IPS DF 6.9 (cell line): ENCODE measurements around the gene VIPR1.

ENCODE experiments used
- DNase-seq: peaks from one replicate; pipeline ENCODE4 v3.0.0-alpha.2; 2013; ENCODE audit warnings: low read depth, low spot score
- H3K27ac ChIP-seq: one replicate; pipeline ENCODE4 v1.5.1; 2013; ENCODE audit warnings: low read length, control low read depth
- H3K27me3 ChIP-seq: 2 replicates; pipeline ENCODE4 v1.6.1; 2013; ENCODE audit warnings: mild to moderate bottlenecking, low read length; ENCODE audit not compliant: control insufficient read depth, insufficient read depth
- H3K36me3 ChIP-seq: 2 replicates; pipeline ENCODE4 v1.6.1; 2013; ENCODE audit warnings: low read length; ENCODE audit not compliant: control insufficient read depth, insufficient read depth
- H3K4me1 ChIP-seq: 2 replicates; pipeline ENCODE4 v1.6.1; 2013; ENCODE audit warnings: low read length; ENCODE audit not compliant: control insufficient read depth, insufficient read depth
- H3K4me3 ChIP-seq: 2 replicates; pipeline ENCODE4 v1.5.1; 2013; ENCODE audit warnings: mild to moderate bottlenecking, low read length
- H3K9me3 ChIP-seq: 2 replicates; pipeline ENCODE4 v1.6.1; 2013; ENCODE audit warnings: low read length, inconsistent platforms; ENCODE audit not compliant: control insufficient read depth, insufficient read depth
- WGBS: extraction: QIAGEN DNeasy Blood & Tissue Kit; methylation state at CpG from one replicate; pipeline ENCODE4 v1.1.7; 2013; ENCODE audit warnings: mixed read lengths, missing lambda C conversion rate; ENCODE audit not compliant: insufficient read length, insufficient coverage; 5-methylcytosine and 5-hydroxymethylcytosine counted together

The VIPR1 gene

DNA sequence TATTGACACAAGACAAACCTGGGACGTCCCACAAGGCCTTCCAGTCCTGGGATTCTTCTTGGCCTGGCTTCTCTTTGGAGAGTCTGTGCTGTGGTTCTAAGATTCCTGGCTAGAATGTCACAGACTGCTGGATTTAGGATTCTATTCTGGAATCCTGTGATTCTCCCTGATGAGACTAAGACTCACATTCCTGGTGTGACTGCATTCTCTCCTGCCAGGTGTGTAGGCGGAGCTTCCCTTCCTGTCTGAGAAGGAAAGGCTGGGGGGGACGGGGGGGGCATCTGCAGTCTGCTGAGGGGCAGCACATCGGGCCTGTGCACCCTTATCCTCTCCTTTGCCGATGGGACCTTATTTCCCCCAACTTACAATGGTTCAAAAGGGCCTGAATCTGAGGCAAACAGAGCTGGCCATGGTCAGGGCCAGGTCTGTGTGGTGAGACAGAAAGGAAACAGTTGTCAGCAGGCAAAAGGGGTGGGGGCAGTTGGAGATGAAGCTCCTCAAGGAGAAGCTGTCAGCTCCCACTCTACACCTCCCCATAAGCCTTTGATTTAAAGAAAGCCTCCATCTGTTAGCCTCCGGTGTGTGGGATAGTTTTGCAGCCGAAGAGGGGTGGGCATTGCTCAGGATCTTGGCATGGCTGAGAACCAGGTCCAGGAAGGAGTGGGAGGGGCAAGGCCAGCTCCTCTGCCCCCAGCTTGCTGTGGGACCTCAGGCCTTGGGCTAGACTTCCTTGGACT, 30.9 kb downstream of the VIPR1 start:
- DNase-seq: no peak
- no peak overlapping the region for H3K4me3 ChIP-seq
- no CpG with 5 or more reads among the region's 7 CpGs for WGBS
- peaks cover 7% of the 10 kb centered on the region for H3K4me1 ChIP-seq
- no peaks in the 10 kb centered on the region for H3K36me3 ChIP-seq
- no peak overlapping the region for H3K27ac ChIP-seq
- no peaks in the 10 kb centered on the region for H3K9me3 ChIP-seq
- H3K27me3 ChIP-seq: no peaks in the 10 kb centered on the region

DNA sequence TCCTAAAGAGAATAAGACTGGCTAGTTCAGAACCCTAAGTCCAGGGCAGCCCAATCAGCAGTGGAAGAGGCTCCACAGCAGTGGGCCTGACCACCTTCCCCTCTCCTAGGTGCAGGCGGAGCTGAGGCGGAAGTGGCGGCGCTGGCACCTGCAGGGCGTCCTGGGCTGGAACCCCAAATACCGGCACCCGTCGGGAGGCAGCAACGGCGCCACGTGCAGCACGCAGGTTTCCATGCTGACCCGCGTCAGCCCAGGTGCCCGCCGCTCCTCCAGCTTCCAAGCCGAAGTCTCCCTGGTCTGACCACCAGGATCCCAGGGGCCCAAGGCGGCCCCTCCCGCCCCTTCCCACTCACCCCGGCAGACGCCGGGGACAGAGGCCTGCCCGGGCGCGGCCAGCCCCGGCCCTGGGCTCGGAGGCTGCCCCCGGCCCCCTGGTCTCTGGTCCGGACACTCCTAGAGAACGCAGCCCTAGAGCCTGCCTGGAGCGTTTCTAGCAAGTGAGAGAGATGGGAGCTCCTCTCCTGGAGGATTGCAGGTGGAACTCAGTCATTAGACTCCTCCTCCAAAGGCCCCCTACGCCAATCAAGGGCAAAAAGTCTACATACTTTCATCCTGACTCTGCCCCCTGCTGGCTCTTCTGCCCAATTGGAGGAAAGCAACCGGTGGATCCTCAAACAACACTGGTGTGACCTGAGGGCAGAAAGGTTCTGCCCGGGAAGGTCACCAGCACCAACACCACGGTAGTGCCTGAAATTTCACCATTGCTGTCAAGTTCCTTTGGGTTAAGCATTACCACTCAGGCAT, 33.7 kb downstream of the VIPR1 start:
- Histone ChIP-seq H3K9me3 (no peaks in the 10 kb centered on the region), H3K27ac (no peak overlapping the region), H3K4me1 (peaks cover 7% of the 10 kb centered on the region), H3K4me3 (no peak overlapping the region), H3K27me3 (no peaks in the 10 kb centered on the region), H3K36me3 (no peaks in the 10 kb centered on the region)
- DNase-seq: peak; percentile 55
- no CpG with 5 or more reads among the region's 35 CpGs for WGBS

DNA sequence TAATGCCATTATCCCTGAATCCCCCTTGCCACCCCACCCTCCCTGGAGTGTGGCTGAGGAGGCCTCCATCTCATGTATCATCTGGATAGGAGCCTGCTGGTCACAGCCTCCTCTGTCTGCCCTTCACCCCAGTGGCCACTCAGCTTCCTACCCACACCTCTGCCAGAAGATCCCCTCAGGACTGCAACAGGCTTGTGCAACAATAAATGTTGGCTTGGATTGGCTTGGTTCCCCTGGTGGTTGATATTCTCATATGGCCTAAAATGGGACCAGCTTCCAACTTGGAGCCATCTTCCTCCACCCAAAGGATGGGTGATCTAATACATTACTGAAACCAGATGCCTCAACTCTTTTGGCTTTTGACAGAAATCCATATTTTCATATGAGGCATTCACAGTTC, 34.9 kb downstream of the VIPR1 start:
- Histone ChIP-seq H3K9me3 (no peaks in the 10 kb centered on the region), H3K27me3 (no peaks in the 10 kb centered on the region), H3K4me3 (no peak overlapping the region), H3K4me1 (peaks cover 7% of the 10 kb centered on the region), H3K36me3 (no peaks in the 10 kb centered on the region), H3K27ac (no peak overlapping the region)
- no peak for DNase-seq

DNA sequence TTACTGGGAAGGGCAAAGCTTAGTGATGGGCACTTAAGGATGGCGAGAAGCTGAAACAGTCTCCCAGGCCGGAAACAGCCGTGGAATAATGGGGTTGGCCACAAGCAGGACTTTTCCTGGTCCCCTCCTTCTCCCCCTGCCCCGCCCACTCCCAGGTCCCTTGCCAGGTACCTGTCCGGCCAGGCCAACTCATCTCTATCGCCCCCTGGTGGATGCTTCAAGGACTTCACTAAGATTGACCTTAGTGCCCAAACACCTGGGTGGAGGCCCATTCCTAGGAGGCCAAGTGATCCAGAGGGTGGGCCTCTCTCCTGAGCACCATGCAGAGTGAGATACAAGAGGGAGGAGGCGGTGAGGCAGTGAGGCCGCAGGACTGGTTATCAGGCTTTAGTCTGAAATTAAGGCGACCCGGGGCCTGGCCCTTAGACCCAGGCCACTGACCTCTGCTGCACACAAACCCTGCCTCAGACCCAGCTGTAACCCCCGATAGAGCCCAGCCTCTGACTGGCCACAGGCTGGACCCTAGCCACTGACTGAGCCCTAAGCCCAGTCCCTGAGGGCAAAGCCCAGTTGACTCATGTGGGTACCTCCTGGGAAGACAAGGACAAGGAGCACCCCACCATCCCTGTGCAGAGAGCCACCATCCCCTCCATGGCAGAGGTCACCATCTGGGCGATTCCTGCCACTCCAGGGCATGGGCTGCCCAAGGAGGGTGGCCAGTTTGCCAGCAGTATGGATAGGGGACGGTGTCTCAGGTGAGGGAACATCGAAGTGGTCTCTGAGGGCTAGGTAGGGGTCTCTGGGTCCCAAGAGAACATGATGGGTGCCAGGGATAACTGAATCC, 37.6 kb downstream of the VIPR1 start:
- no CpG with 5 or more reads among the region's 14 CpGs for WGBS
- no peak overlapping the region for H3K27ac ChIP-seq
- no peaks in the 10 kb centered on the region for H3K9me3 ChIP-seq
- no peaks in the 10 kb centered on the region for H3K27me3 ChIP-seq
- H3K36me3 ChIP-seq: no peaks in the 10 kb centered on the region
- H3K4me1 ChIP-seq: peaks cover 4% of the 10 kb centered on the region
- no peak overlapping the region for H3K4me3 ChIP-seq
- peak; percentile 87 for DNase-seq

DNA sequence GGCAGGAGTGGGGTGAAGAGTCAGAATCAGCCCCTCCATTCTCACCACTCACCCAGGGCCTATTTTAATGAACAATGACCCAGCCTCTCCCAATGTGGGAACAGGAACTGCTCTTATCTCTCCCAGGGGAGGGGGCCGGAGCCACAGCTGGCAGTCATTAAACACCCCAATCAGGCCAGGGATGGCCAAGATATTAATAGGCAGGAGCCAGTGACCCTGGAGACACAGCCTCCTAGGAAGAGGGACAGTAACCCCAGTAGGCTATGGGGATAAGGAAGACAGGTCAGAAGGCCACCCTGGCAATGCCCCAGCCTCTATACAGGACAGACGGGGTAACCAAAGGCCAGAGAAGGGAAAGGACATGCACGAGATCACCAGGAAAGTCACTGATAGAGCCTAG, 38.6 kb downstream of the VIPR1 start:
- H3K27ac ChIP-seq: no peak overlapping the region
- no peaks in the 10 kb centered on the region for H3K27me3 ChIP-seq
- DNase-seq: no peak
- WGBS: no CpG with 5 or more reads among the region's 3 CpGs
- H3K9me3 ChIP-seq: no peaks in the 10 kb centered on the region
- no peak overlapping the region for H3K4me3 ChIP-seq
- no peaks in the 10 kb centered on the region; the same call in 1 of the 2 replicates for H3K4me1 ChIP-seq
- H3K36me3 ChIP-seq: no peaks in the 10 kb centered on the region

DNA sequence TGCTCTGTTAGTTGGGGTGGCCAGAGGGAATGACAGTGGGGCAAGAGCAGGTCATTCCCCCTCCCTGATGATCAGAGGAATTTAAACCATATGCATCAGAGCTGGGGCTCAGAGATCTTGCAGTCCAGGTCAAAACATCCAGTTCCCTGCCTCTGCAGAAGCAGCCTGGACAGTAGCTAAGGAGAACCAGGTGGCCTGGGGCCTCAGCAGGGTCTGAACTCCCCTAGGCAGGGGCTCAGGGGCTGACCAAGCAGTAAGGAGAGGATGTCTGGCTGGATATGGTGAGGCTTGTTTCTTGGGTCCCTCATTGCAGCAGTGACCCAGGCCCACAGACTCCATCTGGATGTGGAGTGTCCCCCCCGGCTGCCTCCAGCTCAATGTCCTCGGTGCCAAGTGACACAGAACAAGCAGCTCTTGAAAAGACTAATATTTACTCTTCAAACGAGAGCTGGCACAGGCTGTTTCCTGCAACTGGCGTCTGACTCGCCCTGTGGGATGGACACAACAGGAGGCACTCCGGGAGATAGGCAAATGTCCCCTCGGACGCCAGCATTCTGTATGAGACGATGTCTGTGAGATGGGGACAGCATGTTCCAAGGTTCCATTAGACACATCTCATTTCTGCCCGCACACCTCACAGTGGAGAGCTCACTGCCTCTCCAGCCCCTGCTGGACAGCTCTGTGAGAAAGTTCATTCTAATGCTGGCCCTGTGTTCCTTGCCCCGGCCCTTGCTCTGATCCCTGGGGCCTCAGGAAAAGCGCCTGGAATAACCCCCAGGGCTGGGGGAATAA, 42.2 kb downstream of the VIPR1 start:
- H3K36me3 ChIP-seq: no peaks in the 10 kb centered on the region
- no peak overlapping the region for H3K4me3 ChIP-seq
- no CpG with 5 or more reads among the region's 12 CpGs for WGBS
- no peak for DNase-seq
- no peak overlapping the region for H3K27ac ChIP-seq
- H3K4me1 ChIP-seq: no peaks in the 10 kb centered on the region; the same call in 1 of the 2 replicates
- H3K27me3 ChIP-seq: no peaks in the 10 kb centered on the region
- no peaks in the 10 kb centered on the region for H3K9me3 ChIP-seq

DNA sequence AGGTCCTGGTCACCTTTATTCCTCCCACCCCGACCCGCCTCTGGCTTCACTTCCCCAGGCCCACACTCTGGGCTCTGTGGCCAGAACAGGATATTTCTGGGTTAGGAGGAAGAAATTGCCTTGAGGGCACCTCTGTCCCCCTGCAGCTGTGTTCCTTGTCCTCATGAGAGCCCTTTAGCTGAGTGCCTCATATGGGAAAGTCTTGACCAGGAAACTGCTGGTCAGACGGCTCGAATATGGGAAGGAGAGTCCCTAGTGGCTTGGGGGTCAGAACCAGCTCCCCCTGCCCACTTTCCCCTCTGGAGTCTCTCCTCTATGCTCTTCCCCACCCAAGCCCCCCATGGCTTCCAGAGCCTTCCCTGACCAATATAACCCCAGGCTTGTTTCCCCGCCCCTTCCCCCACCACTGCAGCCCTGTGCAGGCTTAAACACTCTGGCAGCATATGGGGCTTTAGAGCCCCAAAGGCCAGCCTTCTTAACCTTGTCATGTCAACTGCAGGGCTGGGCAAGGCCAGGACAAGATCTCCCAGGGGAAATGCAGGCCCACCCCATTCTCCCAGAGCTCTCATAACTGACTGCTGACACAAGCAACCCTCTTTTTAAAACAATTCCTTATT, 42.9 kb downstream of the VIPR1 start:
- no peak overlapping the region for H3K27ac ChIP-seq
- H3K9me3 ChIP-seq: no peaks in the 10 kb centered on the region

DNA sequence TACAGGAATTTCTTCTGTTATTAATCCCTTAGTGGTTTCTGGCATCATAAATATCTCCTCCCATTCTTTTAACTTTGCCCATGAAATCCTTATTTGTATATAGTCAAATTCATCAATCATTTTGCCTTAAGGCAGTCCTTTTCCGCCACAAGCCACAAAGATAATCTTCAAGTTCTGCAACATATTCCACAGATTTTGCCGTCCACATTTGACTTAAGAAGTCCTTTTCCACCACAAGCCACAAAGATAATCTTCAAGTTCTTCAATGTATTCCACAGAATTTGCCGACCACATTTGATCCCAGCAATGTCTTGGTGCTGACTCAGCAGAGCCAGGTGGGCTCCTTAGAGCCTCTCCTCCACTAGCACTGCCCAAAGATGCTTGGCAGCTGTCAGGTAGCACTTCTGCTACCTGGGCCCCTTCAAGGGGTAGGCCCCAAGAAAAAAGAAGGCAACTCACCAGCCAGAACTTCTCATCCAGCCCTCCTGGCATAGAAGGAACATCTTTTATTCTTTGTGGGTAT, 44.3 kb downstream of the VIPR1 start:
- no CpG with 5 or more reads among the region's 3 CpGs for WGBS
- Histone ChIP-seq H3K9me3 (no peaks in the 10 kb centered on the region), H3K4me1 (no peaks in the 10 kb centered on the region; the same call in 1 of the 2 replicates), H3K27me3 (no peaks in the 10 kb centered on the region), H3K4me3 (no peak overlapping the region), H3K36me3 (no peaks in the 10 kb centered on the region), H3K27ac (no peak overlapping the region)
- no peak for DNase-seq

More for the DNA sequence above, 42.9 kb downstream of the VIPR1 start:
- no peaks in the 10 kb centered on the region for H3K36me3 ChIP-seq
- no peaks in the 10 kb centered on the region; the same call in 1 of the 2 replicates for H3K4me1 ChIP-seq
- no peak for DNase-seq
- H3K27me3 ChIP-seq: no peaks in the 10 kb centered on the region
- WGBS: no CpG with 5 or more reads among the region's 5 CpGs
- no peak overlapping the region for H3K4me3 ChIP-seq

DNA sequence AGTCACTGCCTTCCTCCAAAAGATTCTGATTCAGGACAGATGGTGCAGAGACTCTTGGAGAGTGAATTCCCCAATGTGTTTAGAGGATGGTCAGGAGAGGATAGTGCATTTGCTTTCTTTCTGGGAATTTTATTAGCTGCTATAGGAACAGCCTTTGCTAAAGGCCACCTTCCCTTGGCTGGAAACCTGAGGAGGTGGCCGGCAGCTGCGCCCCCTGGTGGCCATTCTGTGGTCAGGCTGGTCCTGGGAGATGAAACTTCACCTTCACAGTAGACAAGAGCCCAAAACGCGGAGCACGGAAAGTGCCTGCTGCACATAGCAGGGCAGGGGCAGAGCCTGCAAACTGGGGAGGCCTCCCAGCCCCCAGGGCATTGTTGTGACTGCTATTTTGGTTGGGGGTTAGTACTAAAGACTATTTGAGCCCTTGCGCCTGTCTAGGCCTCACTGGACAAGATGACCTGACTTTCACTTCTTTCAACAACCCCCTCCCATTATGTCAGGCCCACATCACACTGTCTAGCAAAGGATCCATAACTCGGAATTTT, 45.0 kb downstream of the VIPR1 start:
- Histone ChIP-seq H3K4me1 (no peaks in the 10 kb centered on the region; the same call in 1 of the 2 replicates), H3K36me3 (no peaks in the 10 kb centered on the region), H3K4me3 (no peak overlapping the region), H3K27ac (no peak overlapping the region), H3K9me3 (no peaks in the 10 kb centered on the region), H3K27me3 (no peaks in the 10 kb centered on the region)
- no CpG with 5 or more reads among the region's 7 CpGs for WGBS
- peak; percentile 63 for DNase-seq
